ENCODE measurements around the gene ACOX1. TPM values are rescaled to one million over a fixed set of nuclear protein-coding genes. Genes with fewer than 3 reads are reported as not detected.

Gene ACOX1
- total RNA-seq, 6 donors from 2014 or later, result 33.2 to 84.2 (median 57.4) TPM

- ATAC-seq (ENCODE audit: low FRiP score in 2 of 2), result peak; percentile 98 to 100
- peaks cover 9 to 18% (median 16%) of the 10 kb centered on the region in 4 donors for H3K4me1 ChIP-seq
- H3K27ac ChIP-seq, result peak within 1 kb of the TSS; percentile 64 to 89 (median 84)
- H3K27me3 ChIP-seq, result no peaks in the 10 kb centered on the region
- peak within 1 kb of the TSS; percentile 70 to 91 (median 82) for H3K4me3 ChIP-seq
- 0 to 1% methylated on average over 16 to 38 of the region's 63 CpGs for WGBS, 2 donors
- DNase-seq, result peak; percentile 98
- H3K36me3 ChIP-seq, result peaks cover 0 to 8% (median 2%) of the 10 kb centered on the region in 4 donors
- TF ChIP-seq POLR2AphosphoS5 (IDR thresholded peaks at IDR 0.05) (peak; percentile 82 to 91), EP300 (IDR thresholded peaks at IDR 0.05) (peak in 1 of 4 donors; percentile 21), POLR2A (IDR thresholded peaks at IDR 0.05) (peak; percentile 23 to 90 (median 64)), CTCF (IDR thresholded peaks at IDR 0.05) (peak in 3 of 6 experiments; percentile 18 to 32 (median 29))
- no peaks in the 10 kb centered on the region for H3K9me3 ChIP-seq
Measured at GRCh38 chr17:75940727-75941441, 38.1 kb downstream of the ACOX1 start, which contains the start of gene FBF1. Gene FBF1 (minus strand): TSS chr17:75941042. CDS start chr17:75938149, 2,893 bp downstream.

DNA sequence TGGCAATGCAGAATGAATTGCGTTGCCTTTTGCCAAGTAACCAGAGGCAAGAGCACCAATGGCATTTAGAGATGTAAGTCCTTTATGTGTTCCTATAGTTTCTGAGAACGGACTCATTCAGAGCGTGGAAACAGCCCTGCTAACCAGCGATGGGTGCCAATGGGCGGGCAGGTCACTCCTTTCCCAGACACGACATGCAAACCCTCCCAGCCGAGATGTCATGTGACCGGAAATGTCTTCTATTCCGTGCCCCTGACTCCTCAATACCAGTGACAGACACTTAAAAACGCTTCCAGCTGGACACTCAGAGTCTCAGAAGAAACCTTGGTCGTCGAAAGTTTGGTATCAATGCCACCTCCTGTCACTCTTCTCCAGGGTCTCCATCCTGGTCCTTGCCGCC is 41.3 kb downstream of the ACOX1 start:
- TF ChIP-seq POLR2AphosphoS5 (IDR thresholded peaks at IDR 0.05), result no peak
- TF ChIP-seq POLR2A (IDR thresholded peaks at IDR 0.05), result no peak
- no peak for TF ChIP-seq CTCF (IDR thresholded peaks at IDR 0.05)
- TF ChIP-seq EP300 (IDR thresholded peaks at IDR 0.05), result no peak
- H3K27ac ChIP-seq, result no peak overlapping the region
- no peaks in the 10 kb centered on the region for H3K9me3 ChIP-seq
- H3K27me3 ChIP-seq, result no peaks in the 10 kb centered on the region
- no peak for DNase-seq
- no peaks in the 10 kb centered on the region for H3K36me3 ChIP-seq
- 85 to 86% methylated on average over 13 of the region's 13 CpGs for WGBS, 2 donors
- H3K4me1 ChIP-seq, result peaks cover 6 to 18% (median 13%) of the 10 kb centered on the region in 4 donors
- H3K4me3 ChIP-seq, result no peak overlapping the region
- ATAC-seq (ENCODE audit: low FRiP score in 2 of 2), result no peak

GRCh38 chr17:75933808-75934207 is 45.2 kb downstream of the ACOX1 start:
- DNase-seq (no peak), ATAC-seq (ENCODE audit: low FRiP score in 2 of 2) (no peak)
- no peak for TF ChIP-seq POLR2AphosphoS5 (IDR thresholded peaks at IDR 0.05)
- no peak for TF ChIP-seq CTCF (IDR thresholded peaks at IDR 0.05)
- no peak for TF ChIP-seq POLR2A (IDR thresholded peaks at IDR 0.05)
- no peak for TF ChIP-seq EP300 (IDR thresholded peaks at IDR 0.05)
- no peaks in the 10 kb centered on the region for H3K9me3 ChIP-seq
- H3K4me1 ChIP-seq, result no peaks in the 10 kb centered on the region
- no peaks in the 10 kb centered on the region for H3K36me3 ChIP-seq
- no peak overlapping the region for H3K27ac ChIP-seq
- H3K4me3 ChIP-seq, result no peak overlapping the region
- H3K27me3 ChIP-seq, result no peaks in the 10 kb centered on the region
- WGBS, 2 donors, result 82 to 84% methylated on average over 4 of the region's 4 CpGs

DNA sequence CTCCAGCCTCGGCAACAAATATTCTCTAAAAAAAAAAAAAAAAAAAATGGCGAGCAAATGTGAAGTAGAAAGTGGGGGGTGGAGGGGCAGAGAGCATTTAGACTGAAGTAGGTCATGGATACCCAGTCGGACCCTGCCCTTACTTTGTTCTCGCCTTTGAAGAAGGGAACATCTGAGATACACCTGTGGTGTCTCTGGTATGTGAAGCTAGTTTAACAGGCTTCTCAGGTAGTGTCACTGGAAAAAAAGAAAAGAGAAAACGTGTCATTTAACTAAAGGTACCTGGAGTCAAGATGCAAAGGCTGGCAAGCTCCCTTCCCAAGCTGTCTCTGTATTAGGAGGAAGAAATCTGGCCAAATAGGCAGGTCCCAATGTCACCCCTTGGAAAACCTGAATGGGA is 46.1 kb downstream of the ACOX1 start:
- no peak for TF ChIP-seq EP300 (IDR thresholded peaks at IDR 0.05)
- TF ChIP-seq POLR2AphosphoS5 (IDR thresholded peaks at IDR 0.05), result no peak
- TF ChIP-seq POLR2A (IDR thresholded peaks at IDR 0.05), result no peak
- no peak for TF ChIP-seq CTCF (IDR thresholded peaks at IDR 0.05)
- no peak overlapping the region for H3K27ac ChIP-seq
- H3K4me3 ChIP-seq, result no peak overlapping the region
- H3K27me3 ChIP-seq, result no peaks in the 10 kb centered on the region
- no peaks in the 10 kb centered on the region for H3K9me3 ChIP-seq
- DNase-seq, result no peak
- WGBS, 2 donors, result 90 to 91% methylated on average over 5 of the region's 5 CpGs
- H3K36me3 ChIP-seq, result no peaks in the 10 kb centered on the region
- no peaks in the 10 kb centered on the region for H3K4me1 ChIP-seq
- ATAC-seq (ENCODE audit: low FRiP score in 2 of 2), result no peak

Measured in upper lobe of left lung (tissue), 6 donors.